HG03045 (cell line): ENCODE results near the gene POU2AF3.
"Not testable (repeated sequence)": the region's sequence is repeated elsewhere in the genome, so short reads cannot be mapped to it uniquely, and the experiment has no call there.

Experiments used
- ATAC-seq: cut with Tn5 transposase; IDR thresholded peaks from one replicate; pipeline ENCODE4 v1.9.1; 2021; ENCODE audit warnings: mild to moderate bottlenecking, moderate library complexity; ENCODE audit not compliant: unreplicated experiment

POU2AF3 gene, protein sequence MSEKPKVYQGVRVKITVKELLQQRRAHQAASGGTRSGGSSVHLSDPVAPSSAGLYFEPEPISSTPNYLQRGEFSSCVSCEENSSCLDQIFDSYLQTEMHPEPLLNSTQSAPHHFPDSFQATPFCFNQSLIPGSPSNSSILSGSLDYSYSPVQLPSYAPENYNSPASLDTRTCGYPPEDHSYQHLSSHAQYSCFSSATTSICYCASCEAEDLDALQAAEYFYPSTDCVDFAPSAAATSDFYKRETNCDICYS

DNA sequence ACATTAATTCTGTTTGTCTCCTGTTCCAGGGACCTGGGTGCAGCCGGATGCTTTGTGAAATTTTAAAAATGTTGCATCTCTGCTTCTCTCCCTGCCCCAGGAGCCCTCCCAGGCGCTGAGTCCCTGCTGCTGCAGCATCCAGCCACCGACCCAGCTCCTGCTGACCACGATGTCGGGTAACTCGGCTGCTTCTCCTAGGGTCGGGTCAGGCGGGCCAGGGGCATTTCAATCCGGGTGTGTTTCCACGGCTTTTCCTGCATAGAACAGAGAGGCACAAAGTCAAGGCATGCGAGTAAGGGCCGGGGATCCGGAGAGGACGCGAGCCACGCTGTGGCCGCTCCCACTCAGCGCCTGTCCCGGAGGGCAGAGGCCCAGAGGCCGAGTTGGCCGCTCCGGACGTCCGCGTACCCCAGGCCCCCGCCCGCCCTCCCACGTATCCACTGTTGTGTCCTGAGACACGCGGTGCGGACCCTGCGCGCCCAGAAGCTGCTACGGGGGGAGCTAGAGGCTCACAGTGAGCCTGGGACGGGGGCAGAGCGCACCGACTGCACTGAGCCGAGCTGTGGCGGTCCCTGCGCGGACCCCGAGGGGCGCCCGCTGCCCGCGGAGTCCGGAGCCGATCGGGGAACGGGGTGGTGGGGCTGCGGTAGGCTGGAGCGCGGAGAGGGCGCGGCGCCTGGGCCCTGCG is at the start of gene POU2AF3:
TSS of gene POU2AF3 (plus strand) at position 134 of the 688 bp plus-strand sequence. CDS start at position 170, 36 bp downstream.
- peak; percentile 40 for ATAC-seq

DNA sequence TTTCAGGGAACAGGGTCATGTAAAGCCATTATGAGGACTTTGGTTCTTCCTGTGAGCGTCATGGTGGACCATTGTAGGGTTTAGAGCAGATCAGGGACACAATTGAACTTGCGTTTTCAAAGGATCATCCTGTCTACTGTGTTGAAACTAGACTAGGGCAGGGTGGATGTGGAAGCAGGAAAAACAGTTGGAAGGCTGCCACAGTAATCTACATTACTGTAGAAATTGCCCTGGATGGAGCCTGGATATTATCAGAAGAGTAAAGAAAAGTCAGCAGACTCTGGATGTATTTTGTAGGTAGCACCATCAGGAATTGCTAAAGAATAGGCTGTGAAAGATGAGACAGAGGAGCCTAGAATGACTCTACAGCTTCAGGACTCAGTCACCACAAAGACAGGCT is 47.4 kb upstream of the POU2AF3 start:
- no peak for ATAC-seq

DNA sequence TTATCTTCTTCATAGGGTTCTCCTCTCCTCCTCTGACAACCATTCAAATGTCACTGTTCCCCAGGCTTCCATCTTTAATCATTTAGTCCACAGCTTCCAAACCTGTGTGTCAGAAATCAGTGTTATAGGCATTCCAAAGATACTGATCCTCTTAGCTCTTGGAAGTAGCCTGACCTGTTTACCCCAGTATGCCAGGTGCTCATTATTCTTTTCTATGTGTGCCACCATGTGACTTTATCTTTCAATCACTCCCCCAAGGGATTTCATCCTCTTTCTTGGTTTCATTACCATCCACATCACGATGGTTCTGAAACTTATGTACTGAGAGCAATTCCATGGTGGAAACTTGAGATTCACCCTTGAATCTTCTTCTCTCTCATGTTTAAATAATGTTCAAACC is 45.2 kb upstream of the POU2AF3 start:
- ATAC-seq, result no peak

DNA sequence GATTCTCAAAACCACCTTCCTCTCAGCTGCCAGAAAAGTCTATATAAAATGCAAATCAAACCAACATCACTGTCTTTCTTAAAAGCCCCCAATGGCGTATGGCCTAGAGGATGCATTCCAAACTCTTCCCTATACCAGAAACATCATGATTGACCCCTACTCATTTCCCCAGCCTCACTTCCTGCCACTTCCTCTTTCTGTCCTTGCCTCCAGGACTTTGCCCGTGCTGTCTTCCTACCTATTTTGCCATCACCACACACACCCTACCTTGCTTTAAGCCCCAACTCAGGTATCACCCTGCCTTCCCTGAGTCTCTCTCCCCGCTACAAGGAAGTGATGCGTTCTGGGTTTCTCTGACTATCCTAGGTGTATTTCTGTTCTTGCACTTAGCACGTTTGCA is 44.7 kb upstream of the POU2AF3 start:
- no peak for ATAC-seq

DNA sequence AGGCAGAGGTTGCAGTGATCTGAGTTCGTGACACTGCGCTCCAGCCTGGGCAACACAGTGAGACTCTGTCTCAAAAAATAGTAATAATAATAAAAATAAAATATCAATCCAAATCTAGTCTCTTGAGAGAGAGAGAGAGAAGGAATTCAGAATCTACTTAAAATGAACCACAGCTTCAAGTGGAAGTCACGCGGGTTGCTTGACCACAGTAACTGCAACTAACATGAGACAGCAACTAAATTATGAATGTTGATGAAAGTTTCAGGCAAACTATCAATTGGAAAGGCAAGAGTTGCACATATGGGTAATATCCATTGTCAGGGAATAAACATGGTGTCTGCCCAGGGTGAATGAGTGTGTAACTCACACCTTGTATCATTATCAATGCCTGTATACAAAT is 40.3 kb upstream of the POU2AF3 start:
- no peak for ATAC-seq

DNA sequence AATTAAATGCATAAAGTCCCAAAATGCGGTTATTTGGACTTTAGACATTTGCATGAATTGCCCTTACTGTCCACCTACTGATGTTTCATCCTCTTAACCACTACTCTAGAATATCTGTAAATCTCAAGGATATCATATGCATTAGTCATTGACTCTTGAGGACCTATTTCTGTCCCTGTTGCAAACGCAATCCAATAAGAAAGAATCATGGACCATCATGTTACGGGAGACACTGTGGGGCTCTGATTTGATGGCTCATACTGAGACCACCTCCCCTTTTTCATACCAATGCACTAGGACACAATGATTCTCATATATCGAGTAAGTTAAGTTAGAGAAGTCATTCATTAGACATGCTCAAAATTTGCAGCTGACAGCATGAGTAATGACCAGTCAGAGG is 38.5 kb upstream of the POU2AF3 start:
- no peak for ATAC-seq

DNA sequence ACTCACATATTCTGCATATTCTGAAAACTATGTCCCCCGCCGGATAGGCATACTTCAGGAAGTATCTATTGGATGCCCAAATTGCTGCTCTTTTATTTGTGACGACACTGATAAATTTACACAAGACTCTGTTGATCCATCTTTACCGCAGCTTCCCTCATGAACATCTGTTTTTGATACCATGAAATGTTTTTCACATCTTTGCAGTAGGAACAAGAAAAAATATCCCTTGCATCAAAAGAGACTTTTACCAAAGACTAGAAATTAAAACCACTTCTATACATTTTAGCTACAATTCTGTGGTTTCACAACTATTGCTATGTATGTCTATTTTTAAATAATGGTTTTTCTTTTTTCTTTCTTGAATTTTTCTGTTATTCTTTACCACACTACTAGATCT is 37.5 kb upstream of the POU2AF3 start:
- no peak for ATAC-seq

DNA sequence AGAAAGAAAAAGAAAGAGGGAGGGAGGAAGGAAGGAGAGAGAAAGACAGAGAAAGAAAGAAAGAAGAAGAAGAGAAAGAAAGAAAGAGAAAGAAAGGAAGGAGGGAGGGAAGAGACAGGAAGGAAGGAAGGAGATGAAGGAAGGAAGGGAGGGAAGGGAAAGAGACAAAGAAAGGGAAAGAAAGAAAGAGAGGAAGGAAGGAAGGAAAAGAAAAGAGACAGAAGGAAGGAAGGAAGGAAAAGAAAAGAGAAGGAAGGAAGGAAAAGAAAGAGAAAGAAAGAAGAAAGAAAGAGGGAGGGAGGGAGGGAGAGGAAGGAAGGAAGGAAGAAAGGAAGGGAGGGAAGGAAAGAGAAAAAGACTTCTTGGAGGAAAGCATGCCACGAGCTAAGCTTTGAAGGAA is 33.7 kb upstream of the POU2AF3 start:
- ATAC-seq, result no peak

DNA sequence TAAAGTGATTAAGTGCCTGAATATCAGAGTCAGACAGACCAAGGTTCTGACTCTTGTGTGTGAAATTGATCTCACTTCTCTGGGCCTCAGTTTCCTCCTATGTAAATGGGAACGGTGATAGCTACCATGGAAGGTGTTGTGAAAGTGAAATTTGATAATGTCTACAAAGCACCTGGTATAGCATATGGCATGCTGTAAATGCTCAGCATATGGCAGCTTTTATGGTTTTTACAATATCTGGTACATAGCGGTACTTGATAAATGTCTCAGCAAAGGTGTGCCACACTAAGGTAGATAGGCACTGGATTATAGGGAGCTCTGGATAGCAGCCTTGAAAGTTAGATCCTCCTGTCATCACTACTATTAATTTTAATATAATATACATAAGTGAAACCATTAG is 32.9 kb upstream of the POU2AF3 start:
- no peak for ATAC-seq

DNA sequence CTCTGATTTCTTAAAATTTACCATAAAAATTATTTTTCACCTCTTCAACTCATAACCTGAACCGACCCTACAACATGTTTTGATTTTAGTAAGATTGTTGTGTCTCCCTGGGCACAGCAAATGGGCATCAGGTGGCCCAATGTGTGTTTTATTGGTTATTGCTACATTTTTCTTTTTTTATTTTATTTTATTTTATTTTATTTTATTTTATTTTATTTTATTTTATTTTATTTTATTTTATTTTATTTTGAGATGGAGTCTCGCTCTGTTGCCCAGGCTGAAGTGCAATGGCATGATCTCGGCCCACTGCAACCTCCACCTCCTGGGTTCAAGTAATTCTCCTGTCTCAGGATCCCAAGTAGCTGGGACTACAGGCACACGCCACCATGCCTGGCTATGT is 30.0 kb upstream of the POU2AF3 start:
- not testable (repeated sequence) for ATAC-seq

DNA sequence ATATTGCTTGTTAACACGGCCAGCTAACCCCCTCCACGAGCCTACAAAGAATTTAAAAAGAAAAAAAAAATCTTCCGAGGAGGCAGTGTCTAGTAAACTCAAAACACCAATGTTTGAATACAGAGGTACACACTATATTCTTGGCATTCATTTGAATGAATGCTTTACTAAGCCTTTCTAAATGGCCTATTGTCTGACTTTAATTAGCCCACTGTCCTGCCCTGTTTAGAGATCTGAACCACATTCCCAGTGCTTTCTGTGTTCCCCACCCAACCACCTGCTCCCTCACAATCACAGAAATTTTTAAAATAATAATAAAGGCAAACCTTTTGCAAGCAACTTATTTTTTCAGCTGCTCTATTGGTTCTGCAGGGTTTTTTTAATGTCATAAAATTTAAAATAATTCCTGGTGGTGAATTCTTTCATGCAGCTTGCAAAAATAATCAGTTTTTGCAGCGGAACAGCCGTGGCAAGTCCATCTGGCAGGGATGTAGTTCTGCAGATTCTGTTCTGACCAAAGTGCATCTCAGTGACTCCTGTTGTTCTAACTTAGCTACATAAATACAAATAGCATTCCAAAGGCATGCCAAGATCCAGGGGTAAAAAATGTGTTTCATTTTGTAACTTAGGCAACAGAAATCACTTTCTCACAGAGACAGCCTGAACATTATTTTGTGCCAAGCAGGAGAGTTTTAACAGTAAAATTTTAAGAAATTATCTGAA is 29.0 kb upstream of the POU2AF3 start:
- no peak for ATAC-seq

DNA sequence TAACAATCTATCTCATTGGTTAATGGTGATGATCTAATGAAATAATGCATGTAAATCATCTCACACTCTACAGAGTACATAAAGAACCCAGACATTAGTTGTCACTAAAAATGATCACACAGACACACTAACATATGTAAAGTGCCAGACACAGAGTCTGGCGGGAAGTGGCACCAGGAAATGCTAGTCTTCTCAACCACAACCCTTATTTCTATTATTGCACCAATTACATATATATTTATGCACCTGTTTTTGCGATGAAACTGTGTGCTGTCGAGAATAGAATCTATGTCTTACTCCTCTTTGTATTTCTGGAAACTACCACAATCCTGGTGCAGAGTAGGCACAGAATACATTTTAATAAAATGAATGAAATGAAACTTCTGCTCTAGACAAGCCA is 25.9 kb upstream of the POU2AF3 start:
- no peak for ATAC-seq

DNA sequence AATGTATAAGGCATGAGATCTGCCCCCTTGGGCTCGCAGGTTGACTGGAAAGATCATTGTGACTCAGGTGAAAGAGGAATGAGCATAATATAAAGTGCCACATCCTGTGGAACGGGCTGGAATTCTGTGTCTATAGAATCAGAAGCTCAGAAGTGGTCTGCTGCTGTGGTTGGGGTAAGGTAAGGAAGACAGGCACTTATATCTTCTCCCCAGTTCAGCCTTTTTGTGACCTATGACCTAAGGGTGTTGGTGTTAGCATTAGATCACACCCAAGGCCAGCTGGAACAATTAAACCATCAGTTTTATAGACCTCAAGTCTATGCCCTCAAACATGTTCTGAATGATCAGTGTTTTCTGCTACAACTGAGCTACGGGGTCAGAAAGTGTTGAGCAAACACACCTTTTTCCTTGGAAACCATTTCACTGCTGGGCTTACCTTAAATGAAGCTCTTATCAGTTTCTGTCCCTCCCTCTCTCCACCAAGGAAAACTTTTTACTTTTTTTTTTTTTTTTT is 15.7 kb upstream of the POU2AF3 start:
- ATAC-seq, result no peak

DNA sequence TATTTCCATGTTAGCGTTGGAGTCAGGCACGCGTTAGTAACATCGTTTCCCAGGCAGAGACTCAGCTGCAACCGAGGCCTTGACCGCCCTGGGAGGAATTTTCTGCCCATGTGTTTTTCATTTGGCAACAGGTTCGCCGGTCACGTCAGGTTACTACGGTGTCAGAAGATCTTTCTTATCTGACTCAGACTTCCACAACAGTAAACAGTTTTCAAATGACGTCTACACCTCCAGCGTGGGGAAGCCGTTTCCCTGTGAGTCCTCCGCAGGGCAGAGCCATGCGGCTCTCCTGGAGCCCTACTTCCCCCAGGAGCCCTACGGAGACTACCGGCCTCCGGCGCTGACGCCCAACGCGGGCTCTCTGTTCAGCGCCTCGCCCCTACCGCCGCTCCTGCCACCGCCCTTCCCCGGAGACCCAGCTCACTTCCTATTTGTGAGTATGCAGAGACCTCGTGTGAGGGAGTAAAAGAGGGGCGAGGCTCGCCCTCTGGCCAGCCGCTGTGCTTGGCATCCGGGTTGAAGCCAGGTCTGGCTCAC is 14.3 kb upstream of the POU2AF3 start:
- no peak for ATAC-seq

DNA sequence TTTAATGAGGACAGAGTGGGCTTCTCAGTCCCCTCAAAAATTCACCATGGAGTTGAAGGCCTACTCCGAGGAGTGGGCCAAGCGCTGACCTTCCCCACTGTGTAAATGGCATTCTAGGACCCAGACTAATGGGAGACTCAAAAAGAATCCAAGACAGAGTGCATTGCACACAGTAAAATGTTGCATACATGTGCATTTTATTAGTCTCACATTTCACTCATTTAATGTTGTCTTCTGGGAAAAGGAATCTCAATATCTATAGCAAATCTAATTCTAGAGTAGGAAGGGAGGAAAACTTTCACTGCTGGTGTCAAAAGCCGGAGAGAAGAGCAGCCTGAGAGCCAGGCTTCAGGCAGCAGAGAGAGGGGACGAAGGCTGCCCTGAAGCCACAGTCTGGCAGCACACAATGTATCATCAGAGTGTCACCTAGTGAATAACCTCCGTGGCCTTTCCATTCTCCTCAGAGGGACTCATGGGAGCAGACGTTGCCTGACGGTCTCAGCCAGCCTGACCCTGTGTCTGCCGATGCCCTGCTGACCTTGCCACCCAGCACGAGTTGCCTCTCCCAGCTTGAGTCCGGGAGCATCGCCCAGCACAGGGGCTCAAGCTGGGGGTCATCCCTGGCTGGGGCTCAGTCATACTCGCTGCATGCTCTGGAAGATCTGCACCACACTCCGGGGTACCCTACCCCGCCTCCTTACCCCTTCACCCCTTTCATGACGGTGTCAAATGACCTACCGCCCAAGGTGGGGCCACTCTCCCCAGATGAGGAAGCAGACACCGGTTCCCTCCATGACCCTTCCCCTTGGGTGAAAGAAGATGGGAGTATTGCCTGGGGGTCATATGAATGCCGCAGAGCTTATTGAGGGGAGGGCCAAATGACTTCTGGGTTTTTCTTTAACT is 12.9 kb upstream of the POU2AF3 start:
- ATAC-seq, result no peak

DNA sequence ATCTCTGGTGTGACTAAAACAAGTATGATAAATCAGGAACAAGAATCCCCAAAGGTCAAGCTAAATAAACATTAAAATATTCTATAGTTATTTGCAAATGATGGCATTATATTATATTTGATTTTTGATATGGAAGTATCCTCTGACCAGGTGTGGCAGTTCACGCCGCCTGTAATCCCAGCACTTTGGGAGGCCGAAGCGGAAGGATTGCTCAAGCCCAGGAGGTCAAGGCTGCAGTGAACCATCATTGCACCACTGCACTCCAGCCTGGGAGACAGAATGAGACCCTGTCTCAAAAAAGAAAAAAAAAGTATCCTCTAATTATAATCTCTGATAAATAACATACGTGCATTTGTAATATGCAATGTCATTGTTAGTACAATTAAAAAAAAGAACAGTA is 6.6 kb upstream of the POU2AF3 start:
- ATAC-seq, result no peak

DNA sequence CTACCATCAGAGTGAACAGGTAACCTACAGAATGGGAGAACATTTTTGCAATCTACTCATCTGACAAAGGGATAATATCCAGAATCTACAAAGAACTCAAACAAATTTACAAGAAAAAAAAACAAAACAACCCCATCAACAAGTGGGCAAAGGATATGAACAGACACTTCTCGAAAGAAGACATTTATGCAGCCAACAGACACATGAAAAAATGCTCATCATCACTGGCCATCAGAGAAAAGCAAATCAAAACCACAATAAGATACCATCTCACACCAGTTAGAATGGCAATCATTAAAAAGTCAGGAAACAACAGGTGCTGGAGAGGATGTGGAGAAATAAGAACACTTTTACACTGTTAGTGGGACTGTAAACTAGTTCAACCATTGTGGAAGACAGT is 5.9 kb upstream of the POU2AF3 start:
- ATAC-seq, result not testable (repeated sequence)

DNA sequence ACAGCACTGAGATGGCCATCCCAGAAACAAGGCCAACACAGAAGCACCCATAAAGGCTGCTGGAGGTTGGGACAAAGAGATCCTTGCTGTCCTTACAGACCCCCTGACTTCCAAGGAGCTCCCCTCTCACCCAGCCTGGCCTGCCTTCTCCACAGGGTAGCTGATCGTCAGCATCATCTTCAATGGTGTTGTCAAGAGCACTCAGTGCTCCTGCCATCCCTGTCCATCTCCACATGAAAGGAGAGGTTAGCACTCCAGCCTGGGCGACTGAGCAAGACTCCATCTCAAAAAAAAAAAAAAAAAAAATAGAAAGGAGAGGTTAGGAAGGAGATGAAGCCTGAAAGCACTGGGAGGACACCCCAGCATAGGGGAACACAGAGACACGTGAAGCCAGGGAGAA is 2.1 kb upstream of the POU2AF3 start:
- no peak for ATAC-seq

DNA sequence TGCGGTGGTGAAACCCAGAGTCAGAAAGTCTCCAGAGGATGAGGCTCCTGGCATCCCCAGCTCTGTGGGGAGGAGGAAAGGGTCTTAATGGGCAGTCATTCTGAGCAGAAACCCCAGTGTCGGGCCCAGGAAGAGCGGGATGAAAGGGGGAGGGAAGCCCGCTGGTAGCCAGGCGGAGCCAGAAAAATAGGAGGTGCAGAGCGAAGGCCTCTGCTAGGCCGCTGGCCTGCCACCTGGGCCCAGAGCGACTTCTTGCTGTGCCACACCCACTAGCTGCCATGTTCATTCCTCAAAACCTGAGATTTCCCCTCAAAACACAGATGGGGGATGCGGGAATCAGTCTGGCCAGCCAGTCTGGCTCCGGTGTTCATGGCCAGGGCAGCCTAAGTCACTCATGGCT is 650 bp upstream of the POU2AF3 start:
- ATAC-seq, result no peak
